Stimulated activated CD4-positive, alpha-beta T cell treated with anti-CD3 and anti-CD28 coated beads, Interleukin-1b, Interleukin-23, amount 100 ng/mL, for 48 hours (primary cell): ENCODE measurements around the gene ZNF76.
"Not testable (repeated sequence)": the region's sequence is repeated elsewhere in the genome, so short reads cannot be mapped to it uniquely, and the experiment has no call there.

Source experiments
- DNase-seq: peaks from one replicate; pipeline ENCODE4 v3.0.0-alpha.2; 2020

Gene ZNF76

GRCh38 chr6:35304299-35304698 is 44.8 kb downstream of the ZNF76 start:
- DNase-seq = no peak

- DNase-seq = peak; percentile 46
Measured at GRCh38 chr6:35305117-35305516, 45.6 kb downstream of the ZNF76 start.

GRCh38 chr6:35307138-35307537 is 47.6 kb downstream of the ZNF76 start:
- not testable (repeated sequence) for DNase-seq

GRCh38 chr6:35308543-35308942 is 49.0 kb downstream of the ZNF76 start:
- not testable (repeated sequence) for DNase-seq

GRCh38 chr6:35309611-35310264 is 50.2 kb downstream of the ZNF76 start:
- no peak for DNase-seq

- DNase-seq = peak; percentile 43
Measured at GRCh38 chr6:35310265-35310831, 50.8 kb downstream of the ZNF76 start.

GRCh38 chr6:35311390-35312075 is 52.0 kb downstream of the ZNF76 start:
- peak; percentile 38 for DNase-seq

- DNase-seq = no peak
Measured at GRCh38 chr6:35312076-35312800, 52.7 kb downstream of the ZNF76 start.

- DNase-seq = no peak
Measured at GRCh38 chr6:35312807-35313206, 53.3 kb downstream of the ZNF76 start.

- DNase-seq = no peak
Measured at GRCh38 chr6:35317483-35318195, 58.1 kb downstream of the ZNF76 start.

GRCh38 chr6:35318196-35319171 is 58.9 kb downstream of the ZNF76 start:
- DNase-seq = no peak

GRCh38 chr6:35319346-35320030 is 60.0 kb downstream of the ZNF76 start:
- DNase-seq = no peak

GRCh38 chr6:35320031-35320410 is 60.5 kb downstream of the ZNF76 start:
- no peak for DNase-seq

GRCh38 chr6:35321091-35321490 is 61.6 kb downstream of the ZNF76 start:
- DNase-seq = no peak

GRCh38 chr6:35327349-35328027 is 68.0 kb downstream of the ZNF76 start:
- peak; percentile 72 for DNase-seq

GRCh38 chr6:35328108-35328723 is 68.7 kb downstream of the ZNF76 start:
- DNase-seq = no peak

GRCh38 chr6:35328965-35329364 is 69.4 kb downstream of the ZNF76 start:
- DNase-seq = not testable (repeated sequence)

- no peak for DNase-seq
Measured at GRCh38 chr6:35330541-35331119, 71.1 kb downstream of the ZNF76 start.

GRCh38 chr6:35332074-35332887 is 72.7 kb downstream of the ZNF76 start:
- peak; percentile 63 for DNase-seq
